Trophoblast cell (in vitro differentiated cells and primary cell): ENCODE data around the gene DYDC2.
A peak's percentile ranks its signal among the peaks of the same experiment; 100 is the strongest.

Experiments used
- DNase-seq, 2 donors: peaks; one replicate each; pipeline ENCODE4 v3.0.0-alpha.2; 2016
- H2AFZ ChIP-seq: 2 replicates; pipeline ENCODE4 v1.6.1; 2013; ENCODE audit warnings: low read length, moderate library complexity, mild to moderate bottlenecking; ENCODE audit not compliant: insufficient read depth, poor library complexity
- H2AK5ac ChIP-seq: 2 replicates; pipeline ENCODE4 v1.6.1; 2013; ENCODE audit warnings: mild to moderate bottlenecking, low read length
- H2BK120ac ChIP-seq: 2 replicates; pipeline ENCODE4 v1.6.1; 2013; ENCODE audit warnings: low read length, mild to moderate bottlenecking, moderate library complexity; ENCODE audit not compliant: insufficient read depth, poor library complexity
- H2BK12ac ChIP-seq: 2 replicates; pipeline ENCODE4 v1.6.1; 2013; ENCODE audit warnings: mild to moderate bottlenecking, low read length, moderate library complexity
- H2BK5ac ChIP-seq: 2 replicates; pipeline ENCODE4 v1.6.1; 2013; ENCODE audit warnings: low read length, low read depth, moderate library complexity, mild to moderate bottlenecking; ENCODE audit not compliant: poor library complexity
- H3K14ac ChIP-seq: 2 replicates; pipeline ENCODE4 v1.6.1; 2013; ENCODE audit warnings: mild to moderate bottlenecking, low read length
- H3K18ac ChIP-seq: 2 replicates; pipeline ENCODE4 v1.6.1; 2013; ENCODE audit warnings: mild to moderate bottlenecking, low read length
- H3K23ac ChIP-seq: 2 replicates; pipeline ENCODE4 v1.6.1; 2013; ENCODE audit warnings: low read length
- H3K27ac ChIP-seq: 2 replicates; pipeline ENCODE4 v1.5.1; 2013; ENCODE audit warnings: low read depth, mild to moderate bottlenecking, inconsistent platforms, low read length, moderate library complexity
- H3K27me3 ChIP-seq: 2 replicates; pipeline ENCODE4 v1.6.1; 2013; ENCODE audit warnings: inconsistent platforms, mild to moderate bottlenecking, low read length, moderate library complexity; ENCODE audit not compliant: insufficient read depth
- H3K36me3 ChIP-seq, 2 experiments: 1 replicate in 1 of 2; 2 replicates in 1 of 2; pipeline ENCODE4 v1.6.1; 2013; ENCODE audit warnings: low read length in 2 of 2, mild to moderate bottlenecking in 2 of 2, moderate library complexity in 1 of 2; ENCODE audit not compliant: insufficient read depth in 2 of 2, control insufficient read depth in 1 of 2
- H3K4ac ChIP-seq: 2 replicates; pipeline ENCODE4 v1.6.1; 2013; ENCODE audit warnings: low read depth, mild to moderate bottlenecking, low read length, moderate library complexity
- H3K4me1 ChIP-seq, 2 experiments: 1 replicate in 1 of 2; 2 replicates in 1 of 2; pipeline ENCODE4 v1.6.1; 2013; ENCODE audit warnings: low read length in 2 of 2, mild to moderate bottlenecking in 2 of 2, moderate library complexity in 1 of 2; ENCODE audit not compliant: insufficient read depth in 2 of 2, control insufficient read depth in 1 of 2
- H3K4me2 ChIP-seq: 2 replicates; pipeline ENCODE4 v1.6.1; 2013; ENCODE audit warnings: inconsistent platforms, mild to moderate bottlenecking, low read length, moderate library complexity
- H3K4me3 ChIP-seq: 2 replicates; pipeline ENCODE4 v1.5.1; 2013; ENCODE audit warnings: mild to moderate bottlenecking, low read depth, low read length, inconsistent platforms
- H3K79me1 ChIP-seq: one replicate; pipeline ENCODE4 v1.6.1; 2013; ENCODE audit warnings: low read length
- H3K79me2 ChIP-seq: 2 replicates; pipeline ENCODE4 v1.6.1; 2013; ENCODE audit warnings: low read length, mild to moderate bottlenecking; ENCODE audit not compliant: control insufficient read depth, insufficient read depth, poor library complexity
- H3K9ac ChIP-seq: 2 replicates; pipeline ENCODE4 v1.6.1; 2013; ENCODE audit warnings: mild to moderate bottlenecking, low read length
- H3K9me3 ChIP-seq: 2 replicates; pipeline ENCODE4 v1.6.1; 2013; ENCODE audit warnings: low read depth, mild to moderate bottlenecking, control low read depth, inconsistent platforms, low read length; ENCODE audit not compliant: insufficient read depth
- H4K12ac ChIP-seq: 2 replicates; pipeline ENCODE4 v1.6.1; 2013; ENCODE audit warnings: low read depth, mild to moderate bottlenecking, low read length, moderate library complexity
- H4K8ac ChIP-seq: 2 replicates; pipeline ENCODE4 v1.6.1; 2013; ENCODE audit warnings: low read depth, mild to moderate bottlenecking, low read length, moderate library complexity
- H4K91ac ChIP-seq: one replicate; pipeline ENCODE4 v1.6.1; 2013; ENCODE audit warnings: low read depth, mild to moderate bottlenecking, low read length, moderate library complexity
- WGBS: extraction: QIAGEN DNeasy Blood & Tissue Kit; methylation state at CpG from one replicate; pipeline ENCODE4 v1.1.7; 2013; ENCODE audit warnings: missing lambda C conversion rate; ENCODE audit not compliant: insufficient read length, insufficient coverage; ENCODE audit errors: extremely low coverage; 5-methylcytosine and 5-hydroxymethylcytosine counted together

The DYDC2 gene

GRCh38 chr10:80410122-80410521 is 53.5 kb downstream of the DYDC2 start:
- Histone ChIP-seq H3K36me3 (no peaks in the 10 kb centered on the region), H3K4me3 (no peak overlapping the region), H4K91ac (no peak overlapping the region), H3K9me3 (no peaks in the 10 kb centered on the region), H3K23ac (no peak overlapping the region), H2BK120ac (no peak overlapping the region), H4K8ac (no peak overlapping the region), H2AFZ (no peak overlapping the region), H3K27me3 (no peaks in the 10 kb centered on the region), H3K27ac (no peak overlapping the region), H3K4ac (no peak overlapping the region), H4K12ac (no peak overlapping the region), H3K79me1 (peaks cover 11% of the 10 kb centered on the region), H3K4me2 (no peak overlapping the region), H3K9ac (peak overlapping the region; percentile 2), H3K18ac (no peak overlapping the region), H2AK5ac (no peak overlapping the region), H3K79me2 (peaks cover 5% of the 10 kb centered on the region), H2BK5ac (no peak overlapping the region), H3K4me1 (peaks cover 27 to 32% of the 10 kb centered on the region in 2 experiments), H2BK12ac (no peak overlapping the region), H3K14ac (no peak overlapping the region)
- no peak for DNase-seq
- no CpG with 5 or more reads among the region's 2 CpGs for WGBS

GRCh38 chr10:80410578-80411145 is 54.1 kb downstream of the DYDC2 start:
- no peak overlapping the region for H3K18ac ChIP-seq
- H3K4ac ChIP-seq, result no peak overlapping the region
- H2BK5ac ChIP-seq, result no peak overlapping the region
- H2AFZ ChIP-seq, result no peak overlapping the region
- H4K12ac ChIP-seq, result no peak overlapping the region
- no peaks in the 10 kb centered on the region for H3K36me3 ChIP-seq
- H2AK5ac ChIP-seq, result no peak overlapping the region
- no peak overlapping the region for H2BK12ac ChIP-seq
- peaks cover 11% of the 10 kb centered on the region for H3K79me1 ChIP-seq
- no peak overlapping the region for H2BK120ac ChIP-seq
- no peak for DNase-seq
- no peak overlapping the region for H4K8ac ChIP-seq
- no peak overlapping the region for H3K23ac ChIP-seq
- H3K14ac ChIP-seq, result no peak overlapping the region
- WGBS, result no CpG with 5 or more reads among the region's 5 CpGs
- peaks cover 33 to 37% of the 10 kb centered on the region in 2 experiments for H3K4me1 ChIP-seq
- no peak overlapping the region for H3K27ac ChIP-seq
- H3K9me3 ChIP-seq, result no peaks in the 10 kb centered on the region
- no peak overlapping the region for H3K9ac ChIP-seq
- H3K27me3 ChIP-seq, result no peaks in the 10 kb centered on the region
- no peak overlapping the region for H3K4me3 ChIP-seq
- H4K91ac ChIP-seq, result no peak overlapping the region
- no peak overlapping the region for H3K4me2 ChIP-seq
- H3K79me2 ChIP-seq, result peaks cover 5% of the 10 kb centered on the region

GRCh38 chr10:80411267-80411668 is 54.7 kb downstream of the DYDC2 start:
- Histone ChIP-seq H4K12ac (no peak overlapping the region), H3K36me3 (no peaks in the 10 kb centered on the region), H3K9me3 (no peaks in the 10 kb centered on the region), H3K4ac (no peak overlapping the region), H3K27me3 (no peaks in the 10 kb centered on the region), H2BK120ac (no peak overlapping the region), H3K23ac (no peak overlapping the region), H4K91ac (no peak overlapping the region), H3K27ac (no peak overlapping the region), H2AFZ (peak overlapping the region; percentile 9), H3K4me2 (no peak overlapping the region), H3K79me2 (peaks cover 5% of the 10 kb centered on the region), H2BK12ac (no peak overlapping the region), H3K4me3 (no peak overlapping the region), H3K14ac (no peak overlapping the region), H3K79me1 (peaks cover 11% of the 10 kb centered on the region), H3K4me1 (peaks cover 37 to 43% of the 10 kb centered on the region in 2 experiments), H4K8ac (no peak overlapping the region), H3K9ac (no peak overlapping the region), H3K18ac (no peak overlapping the region), H2BK5ac (no peak overlapping the region), H2AK5ac (no peak overlapping the region)
- no peak for DNase-seq
- no CpG with 5 or more reads among the region's 2 CpGs for WGBS

- no peaks in the 10 kb centered on the region for H3K36me3 ChIP-seq
- no peak overlapping the region for H3K9ac ChIP-seq
- peaks cover 11% of the 10 kb centered on the region for H3K79me1 ChIP-seq
- H2BK5ac ChIP-seq, result no peak overlapping the region
- no peak overlapping the region for H4K91ac ChIP-seq
- no peak overlapping the region for H2BK120ac ChIP-seq
- no peak overlapping the region for H4K12ac ChIP-seq
- no peak overlapping the region for H2BK12ac ChIP-seq
- DNase-seq, result no peak
- no peak overlapping the region for H3K23ac ChIP-seq
- H3K14ac ChIP-seq, result no peak overlapping the region
- peaks cover 41 to 48% of the 10 kb centered on the region in 2 experiments for H3K4me1 ChIP-seq
- H3K4me2 ChIP-seq, result no peak overlapping the region
- no peak overlapping the region for H4K8ac ChIP-seq
- H2AK5ac ChIP-seq, result no peak overlapping the region
- no peak overlapping the region for H3K27ac ChIP-seq
- H3K27me3 ChIP-seq, result no peaks in the 10 kb centered on the region
- no peak overlapping the region for H3K4me3 ChIP-seq
- no CpG with 5 or more reads among the region's 1 CpG for WGBS
- no peak overlapping the region for H3K4ac ChIP-seq
- H2AFZ ChIP-seq, result no peak overlapping the region
- H3K79me2 ChIP-seq, result peaks cover 5% of the 10 kb centered on the region
- no peaks in the 10 kb centered on the region for H3K9me3 ChIP-seq
- no peak overlapping the region for H3K18ac ChIP-seq
Measured at GRCh38 chr10:80411681-80412220, 55.2 kb downstream of the DYDC2 start.
